GM21447 (cell line): Measurements from ENCODE around the gene PDLIM5.
"Not testable (repeated sequence)": the region's sequence is repeated elsewhere in the genome, so short reads cannot be mapped to it uniquely, and the experiment has no call there.

Experiments used
- ATAC-seq: cut with Tn5 transposase; IDR thresholded peaks from one replicate; pipeline ENCODE4 v1.9.1; 2021; ENCODE audit not compliant: unreplicated experiment

PDLIM5 gene

GRCh38 chr4:94639298-94639697 lies 187.6 kb downstream of the PDLIM5 start:
- ATAC-seq, result no peak

- no peak for ATAC-seq
These were observed 188.4 kb downstream of the PDLIM5 start for GRCh38 chr4:94640151-94640550.

- ATAC-seq, result no peak
These were observed 190.2 kb downstream of the PDLIM5 start for GRCh38 chr4:94641702-94642560.

GRCh38 chr4:94642561-94642866 lies 190.8 kb downstream of the PDLIM5 start:
- no peak for ATAC-seq

- ATAC-seq, result no peak
These were observed 197.0 kb downstream of the PDLIM5 start for GRCh38 chr4:94648699-94649098.

GRCh38 chr4:94649381-94650133 lies 197.8 kb downstream of the PDLIM5 start:
- ATAC-seq, result no peak

- no peak for ATAC-seq
These were observed 198.4 kb downstream of the PDLIM5 start for GRCh38 chr4:94650134-94650495.

- ATAC-seq, result no peak
These were observed 198.9 kb downstream of the PDLIM5 start for GRCh38 chr4:94650690-94651089.

- no peak for ATAC-seq
These were observed 201.4 kb downstream of the PDLIM5 start for GRCh38 chr4:94653095-94653649.

- ATAC-seq, result no peak
These were observed 202.4 kb downstream of the PDLIM5 start for GRCh38 chr4:94653984-94654609.

- no peak for ATAC-seq
These were observed 203.0 kb downstream of the PDLIM5 start for GRCh38 chr4:94654714-94655113.

- no peak for ATAC-seq
These were observed 208.9 kb downstream of the PDLIM5 start for GRCh38 chr4:94660614-94661013.

- ATAC-seq, result not testable (repeated sequence)
These were observed 213.3 kb downstream of the PDLIM5 start for GRCh38 chr4:94665021-94665420.

GRCh38 chr4:94665500-94666404 lies 214.0 kb downstream of the PDLIM5 start:
- no peak for ATAC-seq

- no peak for ATAC-seq
These were observed 217.0 kb downstream of the PDLIM5 start for GRCh38 chr4:94668724-94669123.

GRCh38 chr4:94669672-94670664 lies 218.2 kb downstream of the PDLIM5 start:
- ATAC-seq, result no peak

- ATAC-seq, result no peak
These were observed 219.4 kb downstream of the PDLIM5 start for GRCh38 chr4:94671113-94671512.

- no peak for ATAC-seq
These were observed 222.2 kb downstream of the PDLIM5 start for GRCh38 chr4:94673961-94674360.

GRCh38 chr4:94676970-94677369 lies 225.2 kb downstream of the PDLIM5 start:
- no peak for ATAC-seq
